GM12878 (cell line): ENCODE measurements around the gene CPB2. TPM values are rescaled to one million over a fixed set of nuclear protein-coding genes. Genes with fewer than 3 reads are reported as not detected.

ENCODE experiments used
- ATAC-seq: fragments of 200-7000 bp; cut with Tn5 transposase; 3 replicates; pipeline ENCODE4 v1.9.1; 2020; ENCODE audit warnings: mild to moderate bottlenecking, moderate library complexity
- BruUV-seq: library from RNA; stranded (reverse); fragments of 400-500 nt; replicated peaks from 2 replicates; lab custom pipeline; 2021; lab: Mats Ljungman, UMichigan
- CTCF ChIA-PET: fragments of 300-600 bp; sonication (Branson Sonifier 250); formaldehyde crosslinking; extraction: SDS; loops from one replicate; lab custom pipeline; 2021; ENCODE audit warnings: inconsistent platforms; lab: Yijun Ruan, JAX
- POLR2A ChIA-PET: fragments of 350-600 bp; formaldehyde crosslinking; extraction: SDS; loops from one replicate; lab custom pipeline; 2021; ENCODE audit warnings: inconsistent platforms; lab: Charles Lee
- RAD21 ChIA-PET: fragments of 300-600 bp; sonication (Branson Sonifier 250); formaldehyde crosslinking; loops from one replicate; lab custom pipeline; 2023; ENCODE audit warnings: antibody characterized with exemption; ENCODE audit not compliant: unreplicated experiment; lab: Charles Lee
- SMC1A ChIA-PET: fragments of 300-600 bp; sonication (Branson Sonifier 250); formaldehyde crosslinking; loops from one replicate; lab custom pipeline; 2023; ENCODE audit not compliant: unreplicated experiment, uncharacterized antibody; lab: Charles Lee
- DNase-seq: peaks from one replicate; pipeline ENCODE4 v3.0.0-alpha.2; 2011; ENCODE audit warnings: low read depth, low spot score
- FAIRE-seq: peaks from 3 replicates; lab custom pipeline; 2011; peaks lifted over from hg19 to GRCh38; lab: Jason Lieb, UNC
- H2AFZ ChIP-seq: 2 replicates; pipeline ENCODE4 v1.6.0; 2011; ENCODE audit warnings: low read depth, low read length, control low read depth; ENCODE audit not compliant: control insufficient read depth
- H3K27ac ChIP-seq: 2 replicates; pipeline ENCODE4 v1.5.1; 2011; ENCODE audit warnings: control low read depth; ENCODE audit not compliant: control insufficient read depth, insufficient read depth
- H3K27me3 ChIP-seq, 2 experiments: replicated peaks in 1 of 2; 2 replicates each; pipeline versions ENCODE4 v1.6.0 to v1.6.1; 2011; ENCODE audit warnings: low read length in 1 of 2; ENCODE audit not compliant: control insufficient read depth in 2 of 2, insufficient read depth in 2 of 2
- H3K36me3 ChIP-seq, 2 experiments: 2 replicates each; pipeline ENCODE4 v1.5.1; 2011; ENCODE audit warnings: low read length in 1 of 2; ENCODE audit not compliant: control insufficient read depth in 2 of 2, insufficient read depth in 2 of 2
- H3K4me1 ChIP-seq: 2 replicates; pipeline ENCODE4 v1.6.1; 2011; ENCODE audit warnings: mild to moderate bottlenecking, low read length, moderate library complexity, mixed read lengths; ENCODE audit not compliant: control insufficient read depth, insufficient read depth
- H3K4me2 ChIP-seq: 2 replicates; pipeline ENCODE4 v1.6.0; 2011; ENCODE audit warnings: control low read depth; ENCODE audit not compliant: control insufficient read depth, insufficient read depth
- H3K4me3 ChIP-seq: fragments of 200-600 bp; sonication (generic); 2 replicates; pipeline ENCODE4 v1.5.1; 2016
- H3K79me2 ChIP-seq: 2 replicates; pipeline ENCODE4 v1.6.0; 2011; ENCODE audit warnings: low read length; ENCODE audit not compliant: control insufficient read depth, insufficient read depth
- H3K9ac ChIP-seq: 2 replicates; pipeline ENCODE4 v1.8.0; 2011; ENCODE audit warnings: low read length, control low read depth, mixed read lengths; ENCODE audit not compliant: control insufficient read depth, insufficient read depth
- H3K9me3 ChIP-seq: replicated peaks from 3 replicates; pipeline ENCODE4 v1.5.1; 2011; ENCODE audit warnings: mild to moderate bottlenecking, low read length; ENCODE audit not compliant: control insufficient read depth, insufficient read depth
- H4K20me1 ChIP-seq: 2 replicates; pipeline ENCODE4 v1.6.0; 2011; ENCODE audit not compliant: control insufficient read depth, insufficient read depth
- BRCA1 ChIP-seq: IDR thresholded peaks from 2 replicates; pipeline ENCODE4 v1.6.1; 2011; ENCODE audit warnings: low read depth, low read length, improper control_type of control experiment
- EZH2 ChIP-seq: IDR thresholded peaks from 2 replicates; pipeline ENCODE4 v1.6.1; 2012; ENCODE audit warnings: low read depth, mild to moderate bottlenecking, control low read depth, inconsistent platforms, low read length, borderline replicate concordance; ENCODE audit not compliant: control insufficient read depth
- MYC ChIP-seq: IDR thresholded peaks from 2 replicates; pipeline ENCODE4 v1.6.1; 2011; ENCODE audit warnings: mild to moderate bottlenecking, low read length, moderate library complexity, inconsistent platforms; ENCODE audit not compliant: insufficient read depth, insufficient replicate concordance, insufficient read length, severe bottlenecking
- NFYB ChIP-seq: IDR thresholded peaks from 2 replicates; pipeline ENCODE4 v1.6.1; 2011; ENCODE audit warnings: low read depth, mild to moderate bottlenecking, low read length, improper control_type of control experiment, moderate library complexity; ENCODE audit not compliant: insufficient read depth
- PKNOX1 ChIP-seq: fragments of 450-650 bp; IDR thresholded peaks from 2 replicates; pipeline ENCODE4 v1.6.1; 2016; ENCODE audit warnings: mild to moderate bottlenecking
- PML ChIP-seq: IDR thresholded peaks from 2 replicates; pipeline ENCODE4 v1.6.1; 2012; ENCODE audit warnings: low read length, inconsistent platforms
- POLR2A ChIP-seq: IDR thresholded peaks from 2 replicates; pipeline ENCODE4 v1.6.1; 2011; ENCODE audit warnings: low read depth, mild to moderate bottlenecking, low read length
- SMAD5 ChIP-seq: IDR thresholded peaks from 2 replicates; pipeline ENCODE4 v1.6.1; 2016; ENCODE audit warnings: antibody characterized with exemption, low read depth
- SUPT20H ChIP-seq: IDR thresholded peaks from 2 replicates; pipeline ENCODE4 v1.6.1; 2011; ENCODE audit warnings: low read depth, mild to moderate bottlenecking, low read length, moderate library complexity, borderline replicate concordance; ENCODE audit not compliant: control insufficient read depth
- WGBS: methylation state at CpG from one replicate; pipeline ENCODE4 v1.1.6; 2016; ENCODE audit warnings: low lambda C conversion rate; ENCODE audit not compliant: insufficient replicate concordance, insufficient coverage; ENCODE audit errors: missing lambda C conversion rate; 5-methylcytosine and 5-hydroxymethylcytosine counted together
- in situ Hi-C: fragments of 300-500 bp; cut with MboI; formaldehyde crosslinking; loops from 9 replicates; pipeline ENCODE4 v1.14.3; 2018; ENCODE audit warnings: mixed read lengths
- intact Hi-C: fragments of 100-400 bp; cut with micrococcal nuclease; formaldehyde crosslinking; loops from one replicate; pipeline ENCODE4 v1.14.2; 2022; ENCODE audit not compliant: unreplicated experiment
- polyA plus RNA-seq, 11 experiments: library from polyadenylated mRNA; depleted of rRNA in 4 of 11; unstranded in 6 of 11; stranded (reverse) in 5 of 11; fragments of >200 nt; fragmentation: Nextera tagmentation in 4 of 11; fragmentation: Illumina TruSeq in 1 of 11; extraction: Ambion mirVana in 4 of 11; extraction: Trizol in 1 of 11; gene quantifications; 1 replicate in 1 of 11; 2 replicates in 10 of 11; pipeline versions ENCODE4 v1.2.1 to v1.2.3, GENCODE V29; 2011 to 2016; ENCODE audit warnings: inconsistent platforms in 2 of 11, missing spikeins in 2 of 11, low read depth in 1 of 11
- total RNA-seq, 4 experiments: library from RNA; depleted of rRNA in 3 of 4; stranded (reverse); fragments of >200 nt in 3 of 4; fragmentation: Illumina TruSeq in 1 of 4; extraction: Trizol in 1 of 4; gene quantifications; 2 replicates each; pipeline versions ENCODE4 v1.2.1 to v1.2.3, GENCODE V29; 2013 to 2021
- TF ChIP-seq, protein P1 (sequence below): fragments of 450-650 bp; formaldehyde crosslinking; IDR thresholded peaks from 2 replicates; pipeline ENCODE4 v1.4.0; 2020; ENCODE audit warnings: mild to moderate bottlenecking, moderate library complexity
- TF ChIP-seq, protein P2 (sequence below): IDR thresholded peaks from 2 replicates; pipeline ENCODE4 v1.6.1; 2012; ENCODE audit warnings: low read depth, low read length, improper control_type of control experiment

CPB2 gene
- total and polyA plus RNA-seq, 10 of the 15 experiments (the other 5 are each of a cell fraction or from before 2014, with no cell fraction given), result 0.05 to 0.87 (median 0.13) TPM; not detected in 3

GRCh38 chr13:46134494-46134893 lies 29.7 kb upstream of the CPB2 start:
- Histone ChIP-seq H3K79me2 (no peaks in the 10 kb centered on the region), H3K27ac (no peak overlapping the region), H3K4me3 (no peak overlapping the region), H3K27me3 (no peaks in the 10 kb centered on the region), H3K9ac (no peak overlapping the region), H3K4me2 (no peak overlapping the region), H4K20me1 (no peaks in the 10 kb centered on the region; the same call in 1 of the 2 replicates), H3K36me3 (peaks cover 37 to 59% of the 10 kb centered on the region in 2 experiments), H2AFZ (no peak overlapping the region), H3K4me1 (no peaks in the 10 kb centered on the region), H3K9me3 (no peaks in the 10 kb centered on the region)
- no peak for FAIRE-seq
- ChIA-PET RAD21 (no interaction called here), CTCF (interaction anchor here (1.2 to 1.4 kb wide), 2 partner anchors 9 to 14 kb away, joined by 3 read pairs; no protein-coding TSS in a partner anchor), POLR2A (interaction anchor here (0.7 kb wide), 1 partner anchor 262 kb away, joined by 4 read pairs; no protein-coding TSS in a partner anchor), SMC1A (interaction anchor here (0.7 to 1.9 kb wide), 5 partner anchors 8 to 218 kb away, joined by 3 to 5 read pairs (median 3); no protein-coding TSS in a partner anchor)
- no peak for ATAC-seq
- no peak for DNase-seq
- intact Hi-C loops, result no loop called here
- BruUV-seq, result no TSS peak
- in situ Hi-C loops, result no loop called here
- WGBS, result 83% methylated on average over 2 of the region's 2 CpGs
- TF ChIP-seq, protein P1, sequence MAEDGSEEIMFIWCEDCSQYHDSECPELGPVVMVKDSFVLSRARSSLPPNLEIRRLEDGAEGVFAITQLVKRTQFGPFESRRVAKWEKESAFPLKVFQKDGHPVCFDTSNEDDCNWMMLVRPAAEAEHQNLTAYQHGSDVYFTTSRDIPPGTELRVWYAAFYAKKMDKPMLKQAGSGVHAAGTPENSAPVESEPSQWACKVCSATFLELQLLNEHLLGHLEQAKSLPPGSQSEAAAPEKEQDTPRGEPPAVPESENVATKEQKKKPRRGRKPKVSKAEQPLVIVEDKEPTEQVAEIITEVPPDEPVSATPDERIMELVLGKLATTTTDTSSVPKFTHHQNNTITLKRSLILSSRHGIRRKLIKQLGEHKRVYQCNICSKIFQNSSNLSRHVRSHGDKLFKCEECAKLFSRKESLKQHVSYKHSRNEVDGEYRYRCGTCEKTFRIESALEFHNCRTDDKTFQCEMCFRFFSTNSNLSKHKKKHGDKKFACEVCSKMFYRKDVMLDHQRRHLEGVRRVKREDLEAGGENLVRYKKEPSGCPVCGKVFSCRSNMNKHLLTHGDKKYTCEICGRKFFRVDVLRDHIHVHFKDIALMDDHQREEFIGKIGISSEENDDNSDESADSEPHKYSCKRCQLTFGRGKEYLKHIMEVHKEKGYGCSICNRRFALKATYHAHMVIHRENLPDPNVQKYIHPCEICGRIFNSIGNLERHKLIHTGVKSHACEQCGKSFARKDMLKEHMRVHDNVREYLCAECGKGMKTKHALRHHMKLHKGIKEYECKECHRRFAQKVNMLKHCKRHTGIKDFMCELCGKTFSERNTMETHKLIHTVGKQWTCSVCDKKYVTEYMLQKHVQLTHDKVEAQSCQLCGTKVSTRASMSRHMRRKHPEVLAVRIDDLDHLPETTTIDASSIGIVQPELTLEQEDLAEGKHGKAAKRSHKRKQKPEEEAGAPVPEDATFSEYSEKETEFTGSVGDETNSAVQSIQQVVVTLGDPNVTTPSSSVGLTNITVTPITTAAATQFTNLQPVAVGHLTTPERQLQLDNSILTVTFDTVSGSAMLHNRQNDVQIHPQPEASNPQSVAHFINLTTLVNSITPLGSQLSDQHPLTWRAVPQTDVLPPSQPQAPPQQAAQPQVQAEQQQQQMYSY (CRISPR knock-in tag), result no peak
- TF ChIP-seq NFYB (no peak), PML (no peak), EZH2 (no peak), BRCA1 (no peak), SUPT20H (no peak), PKNOX1 (no peak), MYC (no peak), POLR2A (no peak), SMAD5 (no peak)
- TF ChIP-seq, protein P2, sequence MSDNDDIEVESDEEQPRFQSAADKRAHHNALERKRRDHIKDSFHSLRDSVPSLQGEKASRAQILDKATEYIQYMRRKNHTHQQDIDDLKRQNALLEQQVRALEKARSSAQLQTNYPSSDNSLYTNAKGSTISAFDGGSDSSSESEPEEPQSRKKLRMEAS, result no peak
